Hematopoietic multipotent progenitor cell (in vitro differentiated cells): ENCODE measurements around the gene FAAH. TPM values are rescaled to one million over a fixed set of nuclear protein-coding genes. Genes with fewer than 3 reads are reported as not detected.

Experiments
- DNase-seq, 3 donors: peaks; one replicate each; pipeline ENCODE4 v3.0.0-alpha.2; 2011 to 2015; ENCODE audit warnings: low read depth in 2 of 3, low spot score in 2 of 3
- total RNA-seq: library from RNA; depleted of rRNA; stranded (reverse); fragments of >200 nt; gene quantifications from one replicate; pipeline ENCODE4 v1.2.3, GENCODE V29; 2012

FAAH gene
- total RNA-seq, 1 donor = 14.8 TPM

GRCh38 chr1:46420533-46420915 lies 26.4 kb downstream of the FAAH start:
- DNase-seq = no peak

- DNase-seq = no peak
Observed at GRCh38 chr1:46421739-46422138, 27.6 kb downstream of the FAAH start.

GRCh38 chr1:46422261-46422871 lies 28.2 kb downstream of the FAAH start:
- no peak for DNase-seq

- no peak for DNase-seq
Observed at GRCh38 chr1:46423574-46424240, 29.6 kb downstream of the FAAH start.

- DNase-seq = no peak
Observed at GRCh38 chr1:46424730-46425129, 30.6 kb downstream of the FAAH start.

- DNase-seq = no peak
Observed at GRCh38 chr1:46425726-46426125, 31.6 kb downstream of the FAAH start.

GRCh38 chr1:46427541-46427940 lies 33.4 kb downstream of the FAAH start:
- DNase-seq = no peak

GRCh38 chr1:46429436-46429835 lies 35.3 kb downstream of the FAAH start:
- DNase-seq = no peak

- no peak for DNase-seq
Observed at GRCh38 chr1:46431695-46432094, 37.6 kb downstream of the FAAH start.

GRCh38 chr1:46432781-46433327 lies 38.7 kb downstream of the FAAH start:
- DNase-seq = no peak

- DNase-seq = no peak
Observed at GRCh38 chr1:46434358-46434757, 40.2 kb downstream of the FAAH start.

- no peak for DNase-seq
Observed at GRCh38 chr1:46436844-46437243, 42.7 kb downstream of the FAAH start.

- DNase-seq = peak in 2 of 3 donors; percentile 78 to 91
Observed at GRCh38 chr1:46437723-46438122, 43.6 kb downstream of the FAAH start.

GRCh38 chr1:46438346-46438745 lies 44.2 kb downstream of the FAAH start:
- peak in 1 of 3 donors; percentile 42 for DNase-seq

GRCh38 chr1:46440478-46440877 lies 46.4 kb downstream of the FAAH start:
- DNase-seq = no peak

GRCh38 chr1:46442317-46443161 lies 48.4 kb downstream of the FAAH start:
- DNase-seq = peak; percentile 39 to 83 (median 74)

- DNase-seq = no peak
Observed at GRCh38 chr1:46444466-46444865, 50.3 kb downstream of the FAAH start.

- DNase-seq = no peak
Observed at GRCh38 chr1:46445773-46446256, 51.7 kb downstream of the FAAH start.

GRCh38 chr1:46446646-46447498 lies 52.8 kb downstream of the FAAH start:
- peak; percentile 36 to 85 (median 67) for DNase-seq

- DNase-seq = no peak
Observed at GRCh38 chr1:46447499-46448108, 53.5 kb downstream of the FAAH start.
